Retinal pigment epithelial cell (primary cell): ENCODE measurements around the gene CD96.
"Not testable (repeated sequence)": the region's sequence is repeated elsewhere in the genome, so short reads cannot be mapped to it uniquely, and the experiment has no call there.

Experiments
- DNase-seq: peaks from one replicate; pipeline ENCODE4 v3.0.0-alpha.2; 2010; ENCODE audit warnings: low read depth
- H3K4me3 ChIP-seq: 2 replicates; pipeline ENCODE4 v1.5.1; 2011; ENCODE audit warnings: mild to moderate bottlenecking, low read length, control low read depth, moderate library complexity
- TF ChIP-seq, protein P1 (sequence below): conservative IDR thresholded peaks from 2 replicates; pipeline ENCODE4 v1.5.1; 2011; ENCODE audit warnings: low read depth, low read length, control low read depth, inconsistent platforms

Gene CD96

DNA sequence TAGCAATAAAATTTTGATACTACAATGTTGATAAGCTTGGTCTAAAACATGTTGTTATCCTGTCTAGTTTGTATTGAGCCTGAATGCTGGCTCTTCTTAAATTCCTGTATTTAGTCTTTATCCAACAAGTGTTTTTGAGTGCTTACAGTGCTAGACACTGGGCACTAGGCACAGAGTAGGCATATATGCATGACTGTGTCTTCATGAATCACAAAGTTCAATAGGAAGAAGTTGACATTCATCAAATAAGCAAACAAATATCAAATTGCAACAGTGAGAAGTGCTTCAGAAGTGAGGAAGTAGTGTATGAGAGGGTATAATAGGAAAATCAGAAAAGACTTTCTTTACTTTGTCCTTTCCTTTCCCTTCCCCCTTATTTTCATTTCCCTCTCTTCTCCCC is 6.8 kb downstream of the CD96 start:
- TF ChIP-seq, protein P1, sequence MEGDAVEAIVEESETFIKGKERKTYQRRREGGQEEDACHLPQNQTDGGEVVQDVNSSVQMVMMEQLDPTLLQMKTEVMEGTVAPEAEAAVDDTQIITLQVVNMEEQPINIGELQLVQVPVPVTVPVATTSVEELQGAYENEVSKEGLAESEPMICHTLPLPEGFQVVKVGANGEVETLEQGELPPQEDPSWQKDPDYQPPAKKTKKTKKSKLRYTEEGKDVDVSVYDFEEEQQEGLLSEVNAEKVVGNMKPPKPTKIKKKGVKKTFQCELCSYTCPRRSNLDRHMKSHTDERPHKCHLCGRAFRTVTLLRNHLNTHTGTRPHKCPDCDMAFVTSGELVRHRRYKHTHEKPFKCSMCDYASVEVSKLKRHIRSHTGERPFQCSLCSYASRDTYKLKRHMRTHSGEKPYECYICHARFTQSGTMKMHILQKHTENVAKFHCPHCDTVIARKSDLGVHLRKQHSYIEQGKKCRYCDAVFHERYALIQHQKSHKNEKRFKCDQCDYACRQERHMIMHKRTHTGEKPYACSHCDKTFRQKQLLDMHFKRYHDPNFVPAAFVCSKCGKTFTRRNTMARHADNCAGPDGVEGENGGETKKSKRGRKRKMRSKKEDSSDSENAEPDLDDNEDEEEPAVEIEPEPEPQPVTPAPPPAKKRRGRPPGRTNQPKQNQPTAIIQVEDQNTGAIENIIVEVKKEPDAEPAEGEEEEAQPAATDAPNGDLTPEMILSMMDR = no peak
- H3K4me3 ChIP-seq = no peak overlapping the region
- no peak for DNase-seq

DNA sequence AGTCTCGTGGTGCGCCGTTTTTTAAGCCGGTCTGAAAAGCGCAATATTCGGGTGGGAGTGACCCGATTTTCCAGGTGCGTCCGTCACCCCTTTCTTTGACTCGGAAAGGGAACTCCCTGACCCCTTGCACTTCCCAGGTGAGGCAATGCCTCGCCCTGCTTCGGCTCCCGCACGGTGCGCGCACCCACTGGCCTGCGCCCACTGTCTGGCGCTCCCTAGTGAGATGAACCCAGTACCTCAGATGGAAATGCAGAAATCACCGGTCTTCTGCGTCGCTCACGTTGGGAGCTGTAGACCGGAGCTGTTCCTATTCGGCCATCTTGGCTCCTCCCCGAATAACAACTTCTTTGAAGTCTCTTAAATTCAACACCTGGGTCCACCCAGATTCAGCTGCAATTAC is 19.9 kb downstream of the CD96 start:
- not testable (repeated sequence) for H3K4me3 ChIP-seq, DNase-seq

DNA sequence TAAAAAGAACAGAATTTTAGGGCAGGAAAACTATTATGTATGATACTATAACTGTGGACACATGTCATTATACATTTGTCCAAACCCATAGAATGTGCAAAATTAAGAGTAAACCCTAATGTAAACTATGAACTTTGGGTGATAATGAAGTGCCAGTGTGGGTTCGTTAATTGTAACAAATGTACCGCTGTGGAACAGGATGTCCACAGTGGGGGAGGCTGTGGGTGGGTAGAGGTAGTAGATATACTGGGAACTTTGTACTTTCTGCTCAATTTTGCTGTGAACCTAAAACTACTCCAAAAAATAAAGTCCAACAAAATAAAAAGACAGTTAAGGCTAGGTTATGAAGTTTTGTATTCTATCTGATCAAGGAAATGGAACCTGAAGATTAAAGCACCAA is 24.8 kb downstream of the CD96 start:
- H3K4me3 ChIP-seq = no peak overlapping the region
- DNase-seq = no peak
- TF ChIP-seq, protein P1 = no peak

DNA sequence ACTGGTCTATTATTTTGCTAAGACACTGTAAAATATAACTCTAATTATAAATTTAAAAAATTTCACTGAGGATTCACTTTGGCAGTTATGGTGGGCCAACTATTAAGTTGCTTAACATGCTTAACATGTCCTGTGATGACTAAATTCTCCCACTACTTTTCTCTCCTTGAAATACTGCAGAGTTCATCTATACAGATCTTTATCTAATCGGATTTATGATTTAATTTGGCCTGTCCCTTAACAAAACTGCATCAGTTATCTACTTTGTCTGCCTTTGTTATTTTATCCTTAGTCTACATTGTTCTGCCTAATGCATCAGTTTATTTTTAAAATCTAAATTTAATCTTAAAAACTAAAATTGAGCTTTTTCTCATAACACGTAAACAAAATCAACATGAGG is 26.4 kb downstream of the CD96 start:
- H3K4me3 ChIP-seq = no peak overlapping the region
- DNase-seq = no peak
- TF ChIP-seq, protein P1 = no peak

DNA sequence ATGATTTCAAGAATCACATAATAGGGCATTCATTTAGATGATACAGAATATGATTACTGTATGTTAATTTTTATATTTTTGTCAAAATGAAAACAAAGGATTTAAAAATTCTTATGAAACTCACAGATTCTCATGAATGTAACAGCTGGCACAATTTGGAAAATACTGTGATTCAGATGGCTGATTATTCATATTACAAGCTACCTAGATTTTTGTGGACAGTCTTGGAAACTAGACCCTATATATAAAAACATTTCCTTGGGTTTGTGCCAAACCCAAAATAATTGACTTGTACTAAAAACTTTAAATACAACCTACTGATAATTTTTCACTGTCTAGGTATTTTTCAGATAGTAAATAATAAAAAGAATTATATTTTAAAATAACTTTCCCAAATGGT is 26.9 kb downstream of the CD96 start:
- DNase-seq = no peak
- H3K4me3 ChIP-seq = no peak overlapping the region
- TF ChIP-seq, protein P1 = no peak

DNA sequence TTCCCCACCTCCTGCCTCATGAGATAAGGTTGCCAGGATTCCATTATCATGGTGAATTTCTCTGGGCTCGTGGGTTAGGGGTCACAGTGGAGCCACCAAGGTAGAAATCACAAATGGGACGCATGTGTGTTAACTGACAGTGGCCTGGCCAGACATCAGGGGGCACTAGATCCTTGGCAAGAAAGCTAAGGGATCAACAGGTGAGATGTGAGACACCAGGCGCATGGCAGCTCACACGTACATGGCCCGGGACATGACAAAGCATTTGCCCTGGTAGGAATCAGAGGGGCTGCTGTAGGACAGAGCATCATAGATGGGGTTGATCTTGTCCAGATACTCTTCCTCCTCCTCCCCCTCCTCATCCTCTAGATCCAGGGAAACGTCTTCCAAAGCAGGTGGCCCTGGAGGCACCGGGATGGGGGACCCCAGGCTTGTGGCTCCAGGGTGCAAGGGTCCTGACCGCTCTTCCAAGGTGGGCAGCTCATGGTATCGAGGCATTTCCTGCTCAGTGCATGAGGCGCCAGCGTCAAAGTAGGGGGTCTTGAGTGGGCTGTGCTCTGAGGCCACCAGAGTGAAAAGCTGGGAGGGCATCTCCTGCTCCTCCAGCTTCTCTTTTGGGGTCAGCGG is 28.5 kb downstream of the CD96 start:
- no peak for DNase-seq
- TF ChIP-seq, protein P1 = no peak
- H3K4me3 ChIP-seq = no peak overlapping the region

DNA sequence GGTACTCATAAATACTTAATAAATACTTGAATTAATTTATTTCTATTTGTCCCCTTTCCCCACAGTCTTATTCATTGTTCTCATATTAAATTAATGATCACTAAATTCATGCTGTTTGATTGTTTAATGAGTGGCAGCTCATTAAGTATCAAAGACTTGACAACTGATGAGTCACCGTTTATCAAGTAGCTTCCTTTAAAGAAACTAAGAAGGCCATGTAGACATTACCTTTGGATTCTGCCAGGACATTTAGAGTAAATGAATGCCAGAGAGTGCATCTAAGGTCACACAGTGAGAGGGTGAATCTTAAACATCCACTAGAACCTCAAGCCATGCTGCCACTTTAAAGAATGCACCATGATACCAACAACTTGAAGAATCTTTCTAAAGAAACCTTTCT is 29.3 kb downstream of the CD96 start:
- DNase-seq = no peak
- H3K4me3 ChIP-seq = no peak overlapping the region
- TF ChIP-seq, protein P1 = no peak

DNA sequence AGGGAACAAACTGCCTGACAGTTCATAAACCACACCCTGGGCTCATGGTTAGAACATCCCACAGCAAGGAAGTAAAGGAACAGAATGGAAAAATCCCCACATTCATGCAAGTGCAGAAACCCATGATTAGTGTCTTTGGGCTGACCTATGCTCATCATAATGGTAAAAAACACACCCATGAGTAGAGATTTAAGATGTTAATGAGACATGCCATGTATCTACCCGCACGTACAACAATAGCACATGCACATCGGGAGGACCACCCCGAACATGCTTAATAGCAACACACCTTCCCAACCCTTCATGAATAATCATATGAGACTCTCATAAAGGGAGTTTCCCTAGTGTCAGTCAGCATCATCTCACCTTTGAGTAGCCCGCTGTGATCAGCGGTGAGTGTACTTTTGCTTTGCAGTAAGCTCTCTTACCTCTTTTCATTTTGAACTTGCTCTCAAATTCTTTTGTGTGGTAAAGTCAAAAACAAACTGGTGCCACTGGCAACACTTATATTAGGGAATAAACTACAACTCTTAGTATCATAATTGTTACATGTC is 30.0 kb downstream of the CD96 start:
- TF ChIP-seq, protein P1 = no peak
- no peak for DNase-seq
- H3K4me3 ChIP-seq = no peak overlapping the region
